Measurements from ENCODE around the gene THSD8. TPM values are rescaled to one million over a fixed set of nuclear protein-coding genes. Genes with fewer than 3 reads are reported as not detected.

Gene THSD8
- polyA plus RNA-seq, 2 of the 4 experiments (the other 2 are of a cell fraction), result 4.9 TPM; not detected in 1

DNA sequence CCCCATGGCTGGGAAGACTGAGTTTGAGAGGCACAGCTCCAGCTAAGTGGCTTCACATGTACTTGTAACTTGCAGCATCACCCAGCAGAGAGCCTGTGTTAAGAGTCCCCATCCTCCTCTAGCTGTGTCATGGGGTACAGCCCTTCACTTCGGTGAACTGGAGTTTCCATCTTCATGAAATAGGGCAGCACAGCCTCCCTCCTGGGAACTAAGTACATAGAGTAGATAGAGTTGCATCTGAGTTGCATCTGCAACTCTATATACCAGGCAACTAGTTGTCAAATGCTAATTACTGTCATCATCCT, 1.5 kb upstream of the THSD8 start:
- Histone ChIP-seq H3K4me3 (no peak overlapping the region), H3K4me1 (peaks cover 9% of the 10 kb centered on the region), H3K9me3 (no peaks in the 10 kb centered on the region), H3K27ac (no peak overlapping the region), H3K4me2 (no peak overlapping the region)
- FAIRE-seq (no peak), DNase-seq (ENCODE audit: low read depth in 1 of 2, low spot score in 1 of 2) (no peak), ATAC-seq (no peak)
- TF ChIP-seq ZFP36 (IDR thresholded peaks at IDR 0.05; ENCODE audit: borderline replicate concordance, partially characterized antibody) (no peak), EHF (CRISPR knock-in tag; IDR thresholded peaks at IDR 0.05) (no peak), REST (IDR thresholded peaks at IDR 0.05) (no peak), FOSB (CRISPR knock-in tag; IDR thresholded peaks at IDR 0.05) (no peak), PBX3 (IDR thresholded peaks at IDR 0.05) (no peak), NFE2L2 (conservative IDR thresholded peaks at IDR 0.05; ENCODE audit: low read length) (no peak), BHLHE40 (IDR thresholded peaks at IDR 0.05; ENCODE audit: low read depth, low read length) (no peak), ZNF302 (CRISPR knock-in tag; IDR thresholded peaks at IDR 0.05) (no peak), GATA3 (IDR thresholded peaks at IDR 0.05; ENCODE audit: borderline replicate concordance) (no peak), CBX2 (IDR thresholded peaks at IDR 0.05; ENCODE audit: borderline replicate concordance, low read depth) (no peak), HOXB13 (CRISPR knock-in tag; IDR thresholded peaks at IDR 0.05; ENCODE audit: low read depth) (no peak), MAFK (IDR thresholded peaks at IDR 0.05; ENCODE audit: partially characterized antibody) (no peak), CHD4 (IDR thresholded peaks at IDR 0.05; ENCODE audit: borderline replicate concordance) (no peak), RCOR1 (IDR thresholded peaks at IDR 0.05; ENCODE audit: low read depth, low read length) (no peak)
- TF ChIP-seq, protein P1, sequence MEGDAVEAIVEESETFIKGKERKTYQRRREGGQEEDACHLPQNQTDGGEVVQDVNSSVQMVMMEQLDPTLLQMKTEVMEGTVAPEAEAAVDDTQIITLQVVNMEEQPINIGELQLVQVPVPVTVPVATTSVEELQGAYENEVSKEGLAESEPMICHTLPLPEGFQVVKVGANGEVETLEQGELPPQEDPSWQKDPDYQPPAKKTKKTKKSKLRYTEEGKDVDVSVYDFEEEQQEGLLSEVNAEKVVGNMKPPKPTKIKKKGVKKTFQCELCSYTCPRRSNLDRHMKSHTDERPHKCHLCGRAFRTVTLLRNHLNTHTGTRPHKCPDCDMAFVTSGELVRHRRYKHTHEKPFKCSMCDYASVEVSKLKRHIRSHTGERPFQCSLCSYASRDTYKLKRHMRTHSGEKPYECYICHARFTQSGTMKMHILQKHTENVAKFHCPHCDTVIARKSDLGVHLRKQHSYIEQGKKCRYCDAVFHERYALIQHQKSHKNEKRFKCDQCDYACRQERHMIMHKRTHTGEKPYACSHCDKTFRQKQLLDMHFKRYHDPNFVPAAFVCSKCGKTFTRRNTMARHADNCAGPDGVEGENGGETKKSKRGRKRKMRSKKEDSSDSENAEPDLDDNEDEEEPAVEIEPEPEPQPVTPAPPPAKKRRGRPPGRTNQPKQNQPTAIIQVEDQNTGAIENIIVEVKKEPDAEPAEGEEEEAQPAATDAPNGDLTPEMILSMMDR (IDR thresholded peaks at IDR 0.05), result no peak
- ChIA-PET POLR2A (no interaction called here), CTCF (interaction anchor here (1.3 to 17.4 kb wide), 3 partner anchors 33 to 123 kb away, joined by 3 to 901 read pairs (median 44); partner anchors contain the start of gene HOOK2)
- no CpG with 5 or more reads among the region's 1 CpG for WGBS (ENCODE audit: missing lambda C conversion rate)

- Histone ChIP-seq H3K4me1 (peaks cover 4% of the 10 kb centered on the region), H3K4me3 (no peak overlapping the region), H3K27ac (no peak overlapping the region), H3K9me3 (no peaks in the 10 kb centered on the region), H3K4me2 (no peak overlapping the region)
- WGBS (ENCODE audit: missing lambda C conversion rate), result 94% methylated on average over 17 of the region's 38 CpGs
- TF ChIP-seq FOSL2 (IDR thresholded peaks at IDR 0.05) (no peak), FOSL2 (CRISPR knock-in tag; IDR thresholded peaks at IDR 0.05) (no peak), RFX5 (IDR thresholded peaks at IDR 0.05) (no peak), SREBF2 (IDR thresholded peaks at IDR 0.05) (no peak), RNF2 (IDR thresholded peaks at IDR 0.05; ENCODE audit: borderline replicate concordance, low read depth) (no peak), FOSB (CRISPR knock-in tag; IDR thresholded peaks at IDR 0.05) (no peak), TP53 (CRISPR knock-in tag; IDR thresholded peaks at IDR 0.05) (no peak), POLR2AphosphoS2 (conservative IDR thresholded peaks at IDR 0.05; ENCODE audit: low read length) (no peak), HOXB13 (CRISPR knock-in tag; IDR thresholded peaks at IDR 0.05; ENCODE audit: low read depth) (no peak), CBX2 (IDR thresholded peaks at IDR 0.05; ENCODE audit: borderline replicate concordance, low read depth) (no peak), NR3C1 (IDR thresholded peaks at IDR 0.05) (no peak)
- TF ChIP-seq, protein P2, sequence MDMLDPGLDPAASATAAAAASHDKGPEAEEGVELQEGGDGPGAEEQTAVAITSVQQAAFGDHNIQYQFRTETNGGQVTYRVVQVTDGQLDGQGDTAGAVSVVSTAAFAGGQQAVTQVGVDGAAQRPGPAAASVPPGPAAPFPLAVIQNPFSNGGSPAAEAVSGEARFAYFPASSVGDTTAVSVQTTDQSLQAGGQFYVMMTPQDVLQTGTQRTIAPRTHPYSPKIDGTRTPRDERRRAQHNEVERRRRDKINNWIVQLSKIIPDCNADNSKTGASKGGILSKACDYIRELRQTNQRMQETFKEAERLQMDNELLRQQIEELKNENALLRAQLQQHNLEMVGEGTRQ (IDR thresholded peaks at IDR 0.05), result no peak
- TF ChIP-seq, protein P1 (IDR thresholded peaks at IDR 0.05), result no peak
- FAIRE-seq, result no peak
- CTCF ChIA-PET, result interaction anchor here (17.4 kb wide), 1 partner anchor 34 kb away, joined by 901 read pairs; the partner anchor contains the start of gene HOOK2
- POLR2A ChIA-PET, result no interaction called here
- ATAC-seq, result no peak
- no peak for DNase-seq (ENCODE audit: low read depth in 1 of 2, low spot score in 1 of 2)
Observed at GRCh38 chr19:12800923-12801465, 875 bp upstream of the THSD8 start.

All from A549 (cell line).